HCT116 (cell line): ENCODE measurements around the gene KIRREL3. TPM values are rescaled to one million over a fixed set of nuclear protein-coding genes. Genes with fewer than 3 reads are reported as not detected.

Experiments used
- ATAC-seq: fragments of 200-7000 bp; cut with Tn5 transposase; 2 replicates; pipeline ENCODE4 v1.9.1; 2020; ENCODE audit warnings: mild to moderate bottlenecking, moderate library complexity
- BruUV-seq: library from RNA; stranded (reverse); fragments of 400-500 nt; replicated peaks from 2 replicates; lab custom pipeline; 2021; lab: Mats Ljungman, UMichigan
- CTCF ChIA-PET: fragments of 300-600 bp; sonication (Branson Sonifier 250); formaldehyde crosslinking; loops from one replicate; lab custom pipeline; 2021; ENCODE audit warnings: antibody characterized with exemption; lab: Charles Lee
- POLR2A ChIA-PET: fragments of 300-600, 350-600 bp; sonication (Branson Sonifier 250); formaldehyde crosslinking; loops from one replicate; lab custom pipeline; 2021; ENCODE audit warnings: antibody characterized with exemption; lab: Charles Lee
- RAD21 ChIA-PET, 2 experiments: fragments of 300-600 bp; sonication (Branson Sonifier 250); formaldehyde crosslinking; loops; one replicate each; lab custom pipeline; 2023; ENCODE audit warnings: low total read pairs in 2 of 2; ENCODE audit not compliant: uncharacterized antibody in 2 of 2, unreplicated experiment in 2 of 2, low non-redundant PET in 1 of 2; lab: Charles Lee
- DNase-seq: peaks from one replicate; pipeline ENCODE4 v3.0.0-alpha.2; 2010; ENCODE audit warnings: low read depth, low spot score
- H2AFZ ChIP-seq: fragments of 200-600 bp; shearing (Covaris generic), sonication (generic); 2 replicates; pipeline ENCODE4 v1.6.1; 2017; ENCODE audit warnings: low read depth, mixed run types, mixed read lengths, antibody characterized with exemption, low read length; ENCODE audit not compliant: poor library complexity, severe bottlenecking
- H3K27ac ChIP-seq: 2 replicates; pipeline ENCODE4 v1.5.1; 2012; ENCODE audit warnings: low read depth, low read length
- H3K27me3 ChIP-seq: fragments of 200-600 bp; sonication (generic); 2 replicates; pipeline ENCODE4 v1.6.1; 2016; ENCODE audit warnings: mixed run types, low read length, mixed read lengths; ENCODE audit not compliant: insufficient read depth
- H3K36me3 ChIP-seq, 2 experiments: fragments of 200-500 bp in 1 of 2; fragments of 200-600 bp in 1 of 2; sonication (Bioruptor generic) in 1 of 2; sonication (generic) in 1 of 2; 2 replicates each; pipeline versions ENCODE4 v1.5.1 to v1.6.1; 2014 to 2016; ENCODE audit warnings: low read length in 2 of 2, inconsistent platforms in 1 of 2, mixed read lengths in 1 of 2, mixed run types in 1 of 2; ENCODE audit not compliant: insufficient read depth in 2 of 2, control insufficient read depth in 1 of 2
- H3K4me1 ChIP-seq, 2 experiments: fragments of 200-600 bp in 1 of 2; sonication (generic) in 1 of 2; 2 replicates each; pipeline versions ENCODE4 v1.5.1 to v1.6.1; 2012 to 2017; ENCODE audit warnings: low read length in 2 of 2, inconsistent platforms in 1 of 2, mild to moderate bottlenecking in 1 of 2, mixed read lengths in 1 of 2, mixed run types in 1 of 2, moderate library complexity in 1 of 2; ENCODE audit not compliant: insufficient read depth in 2 of 2, control insufficient read depth in 1 of 2
- H3K4me2 ChIP-seq: fragments of 200-600 bp; sonication (generic); 2 replicates; pipeline ENCODE4 v1.6.1; 2017; ENCODE audit warnings: mixed run types, low read length, mixed read lengths
- H3K4me3 ChIP-seq, 2 experiments: fragments of 200-600 bp in 1 of 2; sonication (generic) in 1 of 2; replicated peaks in 1 of 2; 2 replicates each; pipeline ENCODE4 v1.5.1; 2011 to 2016; ENCODE audit warnings: low read length in 2 of 2, control low read depth in 1 of 2, low read depth in 1 of 2, mild to moderate bottlenecking in 1 of 2, mixed read lengths in 1 of 2, mixed run types in 1 of 2
- H3K79me2 ChIP-seq: fragments of 200-600 bp; sonication (generic); 2 replicates; pipeline ENCODE4 v1.6.1; 2017; ENCODE audit warnings: mild to moderate bottlenecking, mixed run types, low read length, moderate library complexity, mixed read lengths; ENCODE audit not compliant: insufficient read depth
- H3K9ac ChIP-seq: fragments of 200-600 bp; sonication (generic); 2 replicates; pipeline ENCODE4 v1.6.1; 2016; ENCODE audit warnings: low read length, mixed read lengths
- H3K9me2 ChIP-seq: fragments of 200-600 bp; sonication (generic), shearing (Covaris generic); 2 replicates; pipeline ENCODE4 v1.6.1; 2017; ENCODE audit warnings: mixed run types, mild to moderate bottlenecking, moderate library complexity; ENCODE audit not compliant: insufficient read depth
- H3K9me3 ChIP-seq, 2 experiments: fragments of 200-500 bp in 1 of 2; fragments of 200-600 bp in 1 of 2; sonication (Bioruptor generic) in 1 of 2; sonication (generic) in 1 of 2; 2 replicates each; pipeline ENCODE4 v1.6.1; 2014 to 2017; ENCODE audit warnings: low read length in 2 of 2, mixed read lengths in 2 of 2, inconsistent platforms in 1 of 2, low read depth in 1 of 2, mild to moderate bottlenecking in 1 of 2, mixed run types in 1 of 2, moderate library complexity in 1 of 2; ENCODE audit not compliant: control insufficient read depth in 1 of 2, insufficient read depth in 1 of 2
- H4K20me1 ChIP-seq: fragments of 200-600 bp; sonication (generic), shearing (Covaris generic); 2 replicates; pipeline ENCODE4 v1.6.1; 2017; ENCODE audit warnings: mixed run types, mild to moderate bottlenecking, moderate library complexity; ENCODE audit not compliant: insufficient read depth
- ATF3 ChIP-seq: IDR thresholded peaks from 2 replicates; pipeline ENCODE4 v1.6.1; 2012
- CBX3 ChIP-seq: IDR thresholded peaks from 2 replicates; pipeline ENCODE4 v1.6.1; 2012; ENCODE audit warnings: low read depth
- CEBPB ChIP-seq: IDR thresholded peaks from 2 replicates; pipeline ENCODE4 v1.6.1; 2012; ENCODE audit warnings: low read depth
- CTCF ChIP-seq, 3 experiments: fragments of 200-600 bp in 1 of 3; sonication (generic) in 1 of 3; IDR thresholded peaks in 2 of 3; conservative IDR thresholded peaks in 1 of 3; 2 replicates each; pipeline ENCODE4 v1.5.1; 2012 to 2017; ENCODE audit warnings: low read depth in 2 of 3, low read length in 2 of 3, antibody characterized with exemption in 1 of 3, borderline replicate concordance in 1 of 3, control low read depth in 1 of 3, mild to moderate bottlenecking in 1 of 3, mixed read lengths in 1 of 3, mixed run types in 1 of 3, moderate library complexity in 1 of 3; ENCODE audit not compliant: insufficient read depth in 1 of 3
- EGR1 ChIP-seq: IDR thresholded peaks from 2 replicates; pipeline ENCODE4 v1.6.1; 2012; ENCODE audit warnings: low read depth
- ELF1 ChIP-seq: IDR thresholded peaks from 2 replicates; pipeline ENCODE4 v1.6.1; 2012; ENCODE audit warnings: low read depth, borderline replicate concordance
- EZH2 ChIP-seq: fragments of 200-600 bp; sonication (generic); IDR thresholded peaks from 2 replicates; pipeline ENCODE4 v1.6.1; 2017; ENCODE audit warnings: antibody characterized with exemption, mixed run types
- EZH2phosphoT487 ChIP-seq: fragments of 200-600 bp; IDR thresholded peaks from 2 replicates; pipeline ENCODE4 v1.6.1; 2018; ENCODE audit warnings: antibody characterized with exemption, borderline replicate concordance
- FOSL1 ChIP-seq: IDR thresholded peaks from 2 replicates; pipeline ENCODE4 v1.6.1; 2012; ENCODE audit warnings: low read depth
- POLR2A ChIP-seq: IDR thresholded peaks from 2 replicates; pipeline ENCODE4 v1.7.0; 2011; ENCODE audit warnings: borderline replicate concordance; ENCODE audit not compliant: insufficient read depth, insufficient read length; ENCODE audit errors: extremely low read depth
- POLR2AphosphoS5 ChIP-seq: IDR thresholded peaks from 2 replicates; pipeline ENCODE4 v1.6.1; 2011; ENCODE audit warnings: mild to moderate bottlenecking, low read depth, low read length, moderate library complexity
- RAD21 ChIP-seq: IDR thresholded peaks from 2 replicates; pipeline ENCODE4 v1.6.1; 2012; ENCODE audit warnings: low read depth, mild to moderate bottlenecking
- SIN3A ChIP-seq: IDR thresholded peaks from 2 replicates; pipeline ENCODE4 v1.6.1; 2012; ENCODE audit warnings: low read depth
- SP1 ChIP-seq: IDR thresholded peaks from 2 replicates; pipeline ENCODE4 v1.6.1; 2012; ENCODE audit warnings: low read depth
- TCF7L2 ChIP-seq: IDR thresholded peaks from 2 replicates; pipeline ENCODE4 v1.7.0; 2011; ENCODE audit warnings: borderline replicate concordance, inconsistent platforms; ENCODE audit not compliant: insufficient read depth, insufficient read length; ENCODE audit errors: extremely low read depth
- YY1 ChIP-seq: IDR thresholded peaks from 2 replicates; pipeline ENCODE4 v1.6.1; 2011; ENCODE audit warnings: low read length, low read depth, moderate library complexity, mild to moderate bottlenecking; ENCODE audit not compliant: insufficient replicate concordance; ENCODE audit errors: extremely low read depth
- ZBTB33 ChIP-seq: IDR thresholded peaks from 2 replicates; pipeline ENCODE4 v1.6.1; 2011; ENCODE audit warnings: mild to moderate bottlenecking, low read length, moderate library complexity; ENCODE audit not compliant: insufficient replicate concordance; ENCODE audit errors: extremely low read depth
- ZFX ChIP-seq: fragments of 450-650 bp; IDR thresholded peaks from 2 replicates; pipeline ENCODE4 v1.6.1; 2017
- intact Hi-C: fragments of 100-400 bp; cut with micrococcal nuclease; formaldehyde crosslinking; loops from 2 replicates; pipeline ENCODE4 v1.10.0; 2022
- total RNA-seq: library from RNA; stranded (reverse); gene quantifications from one replicate; pipeline ENCODE4 v1.2.1, GENCODE V29; 2021; ENCODE audit not compliant: unreplicated experiment
- TF ChIP-seq, protein P1 (sequence below): IDR thresholded peaks from 2 replicates; pipeline ENCODE4 v1.6.1; 2012

Gene KIRREL3
- total RNA-seq, 1 experiment from 2014 or later, result not detected

- Histone ChIP-seq H3K79me2 (no peaks in the 10 kb centered on the region), H3K4me1 (no peaks in the 10 kb centered on the region), H4K20me1 (no peaks in the 10 kb centered on the region), H3K27ac (no peak overlapping the region), H3K9me3 (no peaks in the 10 kb centered on the region), H3K9ac (no peak overlapping the region), H3K4me2 (no peak overlapping the region), H3K36me3 (no peaks in the 10 kb centered on the region), H2AFZ (no peak overlapping the region), H3K9me2 (no peaks in the 10 kb centered on the region), H3K4me3 (no peak overlapping the region), H3K27me3 (no peaks in the 10 kb centered on the region)
- ChIA-PET POLR2A (no interaction called here), RAD21 (no interaction called here), CTCF (no interaction called here)
- no peak; the same call in 1 of the 2 replicates for ATAC-seq
- no TSS peak for BruUV-seq
- intact Hi-C loops, result no loop called here
- DNase-seq, result no peak
- TF ChIP-seq SP1 (no peak), RAD21 (no peak), YY1 (no peak)
Measured at GRCh38 chr11:126474220-126474619, 526.4 kb downstream of the KIRREL3 start.

DNA sequence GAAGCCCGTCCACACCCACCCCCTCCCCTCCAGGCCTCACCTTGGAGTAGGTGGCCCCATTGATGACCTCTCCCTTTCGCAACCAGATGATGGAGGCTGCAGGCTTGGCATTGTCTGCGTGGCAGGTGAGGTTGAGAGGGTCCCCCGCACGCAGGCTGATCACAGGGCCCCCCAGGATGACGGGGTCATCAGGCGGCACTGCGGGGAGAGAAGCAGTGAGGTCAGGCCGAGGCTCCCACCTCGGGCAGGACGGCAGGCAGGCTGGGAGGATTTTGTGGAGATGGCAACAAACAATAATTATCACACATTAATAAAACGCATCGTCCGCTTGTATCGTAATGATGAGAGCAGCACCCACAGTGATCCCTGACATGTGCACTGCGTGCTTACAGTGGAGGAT, 527.3 kb downstream of the KIRREL3 start:
- POLR2A ChIA-PET, result no interaction called here
- H3K9me3 ChIP-seq, result no peaks in the 10 kb centered on the region
- no peak overlapping the region for H3K4me2 ChIP-seq
- RAD21 ChIA-PET, result no interaction called here
- DNase-seq, result no peak
- no peaks in the 10 kb centered on the region for H3K36me3 ChIP-seq
- CTCF ChIA-PET, result no interaction called here
- H4K20me1 ChIP-seq, result no peaks in the 10 kb centered on the region
- H3K9ac ChIP-seq, result no peak overlapping the region
- intact Hi-C loops, result no loop called here
- no peak overlapping the region for H2AFZ ChIP-seq
- BruUV-seq, result no TSS peak
- no peak for ATAC-seq
- H3K4me3 ChIP-seq, result no peak overlapping the region
- no peaks in the 10 kb centered on the region for H3K79me2 ChIP-seq
- H3K9me2 ChIP-seq, result no peaks in the 10 kb centered on the region
- H3K27me3 ChIP-seq, result no peaks in the 10 kb centered on the region
- H3K27ac ChIP-seq, result no peak overlapping the region
- H3K4me1 ChIP-seq, result no peaks in the 10 kb centered on the region
- TF ChIP-seq FOSL1 (no peak), ATF3 (no peak), POLR2A (no peak), EGR1 (no peak), CEBPB (no peak), ZBTB33 (no peak), EZH2phosphoT487 (no peak), CBX3 (no peak), POLR2AphosphoS5 (no peak), SP1 (no peak), CTCF (IDR thresholded peaks at IDR 0.05 in 2 of 3, conservative IDR thresholded peaks at IDR 0.05 in 1 of 3; ENCODE audit: borderline replicate concordance in 1 of 3, insufficient read depth in 1 of 3, low read depth in 2 of 3, low read length in 2 of 3) (no peak), TCF7L2 (no peak), ELF1 (no peak), ZFX (no peak), RAD21 (no peak), EZH2 (no peak), SIN3A (no peak)
- TF ChIP-seq, protein P1, sequence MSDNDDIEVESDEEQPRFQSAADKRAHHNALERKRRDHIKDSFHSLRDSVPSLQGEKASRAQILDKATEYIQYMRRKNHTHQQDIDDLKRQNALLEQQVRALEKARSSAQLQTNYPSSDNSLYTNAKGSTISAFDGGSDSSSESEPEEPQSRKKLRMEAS, result no peak
